ENCODE results near the gene TBC1D5.

TBC1D5 gene

DNA sequence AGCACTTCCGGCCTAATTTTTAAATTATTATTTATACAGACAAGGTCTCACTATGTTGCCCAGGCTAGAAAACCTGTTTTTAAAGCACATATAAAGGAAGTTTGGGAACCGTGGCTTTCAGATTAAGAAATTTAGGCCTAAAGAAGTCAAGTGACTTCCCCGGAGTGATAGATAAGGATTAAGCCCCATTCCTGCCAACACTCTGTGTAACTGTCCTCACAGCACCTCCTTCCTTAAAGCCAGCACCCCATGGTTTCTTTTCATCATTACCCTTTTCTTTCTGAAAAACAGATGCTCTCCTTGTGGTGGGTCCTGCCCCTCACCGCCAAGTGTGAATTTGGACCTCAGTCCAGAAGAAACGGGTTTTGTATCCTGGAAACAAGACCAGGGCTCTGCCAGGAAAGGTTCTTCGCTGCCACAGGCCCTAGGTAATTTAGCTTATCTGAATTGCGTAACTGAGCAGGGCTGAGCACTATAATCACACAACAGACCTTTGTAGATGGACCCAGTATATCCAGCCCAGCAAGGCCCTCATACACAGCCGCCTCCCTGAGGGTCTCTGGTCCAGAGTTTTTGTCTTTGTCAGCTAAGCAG lies 626.3 kb downstream of the TBC1D5 start:
- no peak overlapping the region for H3K4me3 Mint-ChIP-seq
- DNase-seq, result no peak
- H3K9me3 Mint-ChIP-seq, result no peaks in the 10 kb centered on the region
- H3K4me1 Mint-ChIP-seq (ENCODE audit: low read depth), result peaks cover 5% of the 10 kb centered on the region
- H3K27me3 Mint-ChIP-seq, result no peaks in the 10 kb centered on the region
- H3K36me3 Mint-ChIP-seq (ENCODE audit: low read depth), result no peaks in the 10 kb centered on the region
- H3K27ac Mint-ChIP-seq, result no peak overlapping the region

GRCh38 chr3:17115186-17115585 lies 627.2 kb downstream of the TBC1D5 start:
- H3K27ac Mint-ChIP-seq, result no peak overlapping the region
- H3K4me1 Mint-ChIP-seq (ENCODE audit: low read depth), result peaks cover 8% of the 10 kb centered on the region
- H3K4me3 Mint-ChIP-seq, result no peak overlapping the region
- no peaks in the 10 kb centered on the region for H3K9me3 Mint-ChIP-seq
- no peaks in the 10 kb centered on the region for H3K36me3 Mint-ChIP-seq (ENCODE audit: low read depth)
- no peak for DNase-seq
- H3K27me3 Mint-ChIP-seq, result no peaks in the 10 kb centered on the region

- peaks cover 11% of the 10 kb centered on the region for H3K4me1 Mint-ChIP-seq (ENCODE audit: low read depth)
- H3K4me3 Mint-ChIP-seq, result no peak overlapping the region
- H3K27me3 Mint-ChIP-seq, result no peaks in the 10 kb centered on the region
- no peaks in the 10 kb centered on the region for H3K36me3 Mint-ChIP-seq (ENCODE audit: low read depth)
- peaks cover 2% of the 10 kb centered on the region for H3K9me3 Mint-ChIP-seq
- no peak overlapping the region for H3K27ac Mint-ChIP-seq
- no peak for DNase-seq
These were observed 630.8 kb downstream of the TBC1D5 start for GRCh38 chr3:17111586-17111985.

- no peak for DNase-seq
- Mint-ChIP-seq H3K9me3 (peaks cover 4% of the 10 kb centered on the region), H3K4me1 (ENCODE audit: low read depth) (peaks cover 11% of the 10 kb centered on the region), H3K36me3 (ENCODE audit: low read depth) (no peaks in the 10 kb centered on the region), H3K27me3 (no peaks in the 10 kb centered on the region), H3K4me3 (no peak overlapping the region), H3K27ac (no peak overlapping the region)
These were observed 631.6 kb downstream of the TBC1D5 start for GRCh38 chr3:17110660-17111396.
